ENCODE measurements around the gene MASTL. TPM values are rescaled to one million over a fixed set of nuclear protein-coding genes. Genes with fewer than 3 reads are reported as not detected.
"Not testable (repeated sequence)": the region's sequence is repeated elsewhere in the genome, so short reads cannot be mapped to it uniquely, and the experiment has no call there.

MASTL gene
- total and polyA plus RNA-seq, 12 donors: 3.7 to 13.4 (median 6.5) TPM

DNA sequence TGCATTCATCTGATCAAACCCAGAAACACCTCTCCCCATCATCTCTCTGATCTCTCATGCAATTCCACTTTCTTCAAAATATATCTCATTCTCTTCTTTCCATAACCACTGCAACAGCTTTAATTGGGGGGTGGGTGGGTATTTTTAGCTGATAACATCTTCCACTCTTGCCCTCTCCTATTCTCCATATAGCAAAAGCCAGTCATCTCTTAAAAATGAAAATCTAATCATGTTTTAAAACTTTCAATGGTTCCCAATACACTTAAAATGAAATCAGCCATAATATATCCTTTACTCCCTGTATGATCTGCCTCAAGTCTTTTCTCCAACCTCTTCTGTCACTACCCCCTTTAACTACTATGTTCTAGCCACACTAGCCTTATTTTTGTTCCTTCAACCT is 2.5 kb upstream of the MASTL start:
- Histone ChIP-seq H3K4me1 (replicated peaks in 1 of 2) (peaks cover 11 to 17% of the 10 kb centered on the region in 2 donors), H3K4me3 (peak overlapping the region in 1 of 4 donors; percentile 66), H3K36me3 (replicated peaks in 1 of 2) (peaks cover 0 to 9% of the 10 kb centered on the region in 2 donors), H3K9me3 (replicated peaks in 1 of 3) (no peaks in the 10 kb centered on the region), H3K27ac (no peak overlapping the region), H3K27me3 (no peaks in the 10 kb centered on the region)
- DNase-seq: no peak
- intact Hi-C loops (cut with DNase I): no loop called here
- no peak for TF ChIP-seq POLR2A (IDR thresholded peaks at IDR 0.05)
- TF ChIP-seq, protein P1, sequence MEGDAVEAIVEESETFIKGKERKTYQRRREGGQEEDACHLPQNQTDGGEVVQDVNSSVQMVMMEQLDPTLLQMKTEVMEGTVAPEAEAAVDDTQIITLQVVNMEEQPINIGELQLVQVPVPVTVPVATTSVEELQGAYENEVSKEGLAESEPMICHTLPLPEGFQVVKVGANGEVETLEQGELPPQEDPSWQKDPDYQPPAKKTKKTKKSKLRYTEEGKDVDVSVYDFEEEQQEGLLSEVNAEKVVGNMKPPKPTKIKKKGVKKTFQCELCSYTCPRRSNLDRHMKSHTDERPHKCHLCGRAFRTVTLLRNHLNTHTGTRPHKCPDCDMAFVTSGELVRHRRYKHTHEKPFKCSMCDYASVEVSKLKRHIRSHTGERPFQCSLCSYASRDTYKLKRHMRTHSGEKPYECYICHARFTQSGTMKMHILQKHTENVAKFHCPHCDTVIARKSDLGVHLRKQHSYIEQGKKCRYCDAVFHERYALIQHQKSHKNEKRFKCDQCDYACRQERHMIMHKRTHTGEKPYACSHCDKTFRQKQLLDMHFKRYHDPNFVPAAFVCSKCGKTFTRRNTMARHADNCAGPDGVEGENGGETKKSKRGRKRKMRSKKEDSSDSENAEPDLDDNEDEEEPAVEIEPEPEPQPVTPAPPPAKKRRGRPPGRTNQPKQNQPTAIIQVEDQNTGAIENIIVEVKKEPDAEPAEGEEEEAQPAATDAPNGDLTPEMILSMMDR (IDR thresholded peaks at IDR 0.05): no peak

DNA sequence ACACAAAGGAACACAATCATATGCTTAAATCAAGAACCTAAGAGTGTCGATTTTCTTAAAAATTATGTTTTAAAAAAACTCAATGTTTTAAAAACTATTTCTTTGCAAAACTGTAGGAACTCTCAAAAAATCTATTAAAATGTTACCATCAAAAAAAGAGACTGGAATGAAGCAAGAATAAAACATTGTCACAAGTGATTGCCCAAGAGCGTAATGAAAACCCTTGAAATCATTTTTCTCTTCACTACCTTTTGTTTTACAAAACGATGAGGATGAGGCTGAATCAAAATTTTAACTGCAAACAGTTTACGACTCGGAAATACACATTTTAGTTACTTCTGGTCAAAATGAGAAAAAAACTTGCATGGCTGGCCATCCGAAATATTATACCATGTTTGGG is 1.8 kb upstream of the MASTL start:
- Histone ChIP-seq H3K9me3 (replicated peaks in 1 of 3) (no peaks in the 10 kb centered on the region), H3K27me3 (no peaks in the 10 kb centered on the region), H3K4me1 (replicated peaks in 1 of 2) (peaks cover 11 to 23% of the 10 kb centered on the region in 2 donors), H3K27ac (peak overlapping the region in 4 of 5 donors; percentile 84 to 100 (median 98)), H3K4me3 (peak overlapping the region; percentile 66 to 95 (median 78)), H3K36me3 (replicated peaks in 1 of 2) (peaks cover 0 to 3% of the 10 kb centered on the region in 2 donors)
- TF ChIP-seq, protein P1 (IDR thresholded peaks at IDR 0.05): no peak
- TF ChIP-seq POLR2A (IDR thresholded peaks at IDR 0.05): no peak
- no peak for DNase-seq
- intact Hi-C loops (cut with DNase I): no loop called here
- WGBS, 4 donors: 2 to 3% (median 2%) methylated on average over 6 of the region's 6 CpGs

DNA sequence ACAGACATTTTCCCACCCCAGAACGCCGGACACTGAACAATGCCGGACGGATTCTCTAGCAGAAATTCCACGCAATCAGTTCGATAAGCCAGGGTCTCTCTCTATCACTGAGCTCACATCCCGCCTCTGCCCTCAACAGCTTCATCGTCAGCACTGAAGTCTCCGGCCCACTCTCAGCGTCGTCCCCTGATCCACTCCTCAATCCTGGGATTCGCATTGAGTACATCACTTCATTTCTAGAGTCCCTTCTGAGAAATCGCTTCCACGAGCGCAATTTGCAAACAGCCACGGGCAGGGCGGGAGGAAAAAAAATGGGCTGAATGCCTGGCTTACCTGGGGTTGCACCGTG is 1.3 kb upstream of the MASTL start:
- DNase-seq: peak in 4 of 7 donors; percentile 33 to 64 (median 41)
- H3K27me3 ChIP-seq: no peaks in the 10 kb centered on the region
- WGBS, 4 donors: 0% methylated on average over 17 to 18 of the region's 18 CpGs

DNA sequence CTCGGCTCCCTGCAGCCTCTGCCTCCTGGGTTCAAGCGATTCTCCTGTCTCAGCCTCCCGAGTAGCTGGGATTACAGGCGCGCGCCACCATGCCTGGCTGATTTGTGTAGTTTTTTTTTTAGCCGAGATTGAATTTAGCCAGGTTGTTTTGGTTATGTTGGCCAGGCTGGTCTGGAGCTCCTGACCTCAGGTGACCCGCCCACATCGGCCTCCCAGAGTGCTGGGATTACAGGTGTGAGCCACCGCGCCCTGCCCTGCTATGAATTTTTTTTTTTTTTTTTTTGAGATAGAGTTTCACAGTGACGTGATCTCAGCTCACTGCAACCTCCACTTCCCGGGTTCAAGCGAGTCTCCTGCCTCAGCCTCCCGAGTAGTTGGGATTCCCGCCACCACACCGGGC is 1.4 kb downstream of the MASTL start:
- Histone ChIP-seq H3K4me3 (peak overlapping the region in 2 of 4 donors; percentile 66 to 72), H3K27ac (peak overlapping the region; percentile 67 to 100 (median 98)), H3K4me1 (replicated peaks in 1 of 2) (peaks cover 11 to 24% of the 10 kb centered on the region in 2 donors)
- not testable (repeated sequence) for H3K36me3 ChIP-seq (replicated peaks in 1 of 2); H3K27me3 ChIP-seq; H3K9me3 ChIP-seq (replicated peaks in 1 of 3)
- 82 to 86% (median 84%) methylated on average over 16 to 17 of the region's 17 CpGs for WGBS, 4 donors
- intact Hi-C loops (cut with DNase I): loop anchor here in 1 of 2 donors (5.0 kb wide), 1 partner anchor 76 kb away; no protein-coding TSS in a partner anchor
- peak in 1 of 7 donors; percentile 26 for DNase-seq

More for the DNA sequence above, 1.3 kb upstream of the MASTL start:
- H3K4me1 ChIP-seq (replicated peaks in 1 of 2): peaks cover 11 to 24% of the 10 kb centered on the region in 2 donors
- no peak for TF ChIP-seq POLR2A (IDR thresholded peaks at IDR 0.05)
- TF ChIP-seq, protein P1 (IDR thresholded peaks at IDR 0.05): no peak
- no peaks in the 10 kb centered on the region for H3K9me3 ChIP-seq (replicated peaks in 1 of 3)
- peak overlapping the region; percentile 84 to 100 (median 98) for H3K27ac ChIP-seq
- intact Hi-C loops (cut with DNase I): no loop called here
- H3K36me3 ChIP-seq (replicated peaks in 1 of 2): no peaks in the 10 kb centered on the region
- peak overlapping the region; percentile 66 to 95 (median 78) for H3K4me3 ChIP-seq

DNA sequence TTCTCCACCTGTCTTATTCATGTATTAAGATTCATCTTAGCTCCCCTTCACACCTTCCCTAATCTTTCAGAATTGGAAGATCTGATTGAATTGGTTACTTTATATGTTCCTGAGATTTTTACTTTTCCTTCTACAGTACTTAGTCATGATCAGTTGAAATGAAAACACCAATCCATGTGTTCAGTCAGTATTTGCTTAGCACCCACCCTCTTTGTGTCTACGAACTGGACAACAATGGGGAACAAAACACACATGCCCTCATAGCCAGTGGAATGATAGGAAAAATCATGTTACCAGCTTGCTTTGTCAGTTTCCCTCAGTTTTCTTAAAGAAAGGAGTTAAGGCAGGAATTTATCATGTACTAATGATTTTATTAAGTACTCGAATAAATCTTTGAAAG is 2.0 kb downstream of the MASTL start:
- Histone ChIP-seq H3K9me3 (replicated peaks in 1 of 3) (no peaks in the 10 kb centered on the region), H3K4me3 (no peak overlapping the region), H3K27me3 (no peaks in the 10 kb centered on the region), H3K27ac (no peak overlapping the region), H3K4me1 (replicated peaks in 1 of 2) (peaks cover 11 to 21% of the 10 kb centered on the region in 2 donors), H3K36me3 (replicated peaks in 1 of 2) (peaks cover 0 to 13% of the 10 kb centered on the region in 2 donors)
- TF ChIP-seq POLR2A (IDR thresholded peaks at IDR 0.05): no peak
- TF ChIP-seq, protein P1 (IDR thresholded peaks at IDR 0.05): no peak
- intact Hi-C loops (cut with DNase I): loop anchor here in 1 of 2 donors (5.0 kb wide), 1 partner anchor 75 kb away; no protein-coding TSS in a partner anchor
- DNase-seq: no peak
- WGBS, 4 donors: 80 to 88% (median 84%) methylated on average over 2 of the region's 2 CpGs

All from adrenal gland (tissue), 12 donors.